NCI-H345 treated with DMSO at 0.1 percent for 48 hours (cell line): ENCODE measurements around the gene TNFAIP1.

ENCODE experiments used
- DNase-seq: peaks from one replicate; lab custom pipeline; 2025; ENCODE audit not compliant: unreplicated experiment; lab: John Stamatoyannopoulos, UW

TNFAIP1 gene

DNA sequence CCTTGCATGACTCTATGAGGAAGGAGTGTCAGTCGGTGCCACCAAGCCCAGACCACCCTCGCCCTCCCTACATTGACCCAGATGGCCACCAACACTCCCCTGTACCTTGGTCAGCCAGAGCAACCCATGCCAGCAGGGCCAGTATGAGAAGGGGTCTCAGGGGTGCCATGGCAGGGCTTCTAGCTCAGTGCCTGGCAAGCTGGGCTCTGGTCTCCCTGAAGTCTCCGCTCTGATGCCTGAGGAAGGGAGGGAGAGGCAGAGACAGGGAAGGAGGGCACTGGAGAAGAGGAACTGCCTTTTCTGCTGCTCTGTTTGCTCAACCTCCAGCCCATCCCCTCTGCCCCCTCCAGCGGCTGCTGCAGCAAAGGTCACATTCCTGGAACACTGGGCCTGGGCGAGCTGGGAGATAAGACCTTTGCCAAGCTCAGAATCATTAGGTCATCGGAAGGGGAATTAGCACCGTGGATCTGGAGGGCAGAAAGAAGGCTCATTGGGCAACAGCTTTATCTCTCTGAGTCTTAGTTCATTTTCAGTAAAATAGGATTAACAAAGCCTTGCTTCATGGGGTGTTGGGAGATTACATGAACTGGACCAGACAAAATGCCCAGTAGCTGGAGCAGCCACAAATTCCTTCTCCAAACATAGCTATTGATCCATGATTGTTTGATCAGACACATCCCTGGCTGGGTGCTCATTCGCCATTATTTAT lies 34.6 kb downstream of the TNFAIP1 start, which contains the start of gene VTN:
Gene VTN (minus strand): TSS at position 273 of the 709 bp plus-strand sequence. CDS start 104 bp downstream, at position 169.
- DNase-seq: no peak

DNA sequence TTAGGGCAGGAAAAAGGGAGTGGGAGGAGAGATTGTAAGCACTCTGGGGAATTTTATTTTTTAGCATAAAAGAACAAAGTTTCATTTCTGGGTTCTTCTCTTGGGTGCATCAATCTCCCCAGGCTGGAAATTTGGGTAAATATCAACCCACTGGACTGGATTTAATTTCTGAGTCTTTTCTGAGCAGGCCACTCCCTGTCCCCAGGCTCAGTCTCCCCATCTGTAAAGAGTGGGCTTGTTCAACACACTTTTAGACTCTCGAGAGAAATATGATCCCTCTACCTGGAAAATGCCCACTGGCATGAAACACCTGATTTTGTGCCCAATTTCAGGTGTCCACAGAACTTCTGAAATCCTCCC lies 35.2 kb downstream of the TNFAIP1 start:
- no peak for DNase-seq

DNA sequence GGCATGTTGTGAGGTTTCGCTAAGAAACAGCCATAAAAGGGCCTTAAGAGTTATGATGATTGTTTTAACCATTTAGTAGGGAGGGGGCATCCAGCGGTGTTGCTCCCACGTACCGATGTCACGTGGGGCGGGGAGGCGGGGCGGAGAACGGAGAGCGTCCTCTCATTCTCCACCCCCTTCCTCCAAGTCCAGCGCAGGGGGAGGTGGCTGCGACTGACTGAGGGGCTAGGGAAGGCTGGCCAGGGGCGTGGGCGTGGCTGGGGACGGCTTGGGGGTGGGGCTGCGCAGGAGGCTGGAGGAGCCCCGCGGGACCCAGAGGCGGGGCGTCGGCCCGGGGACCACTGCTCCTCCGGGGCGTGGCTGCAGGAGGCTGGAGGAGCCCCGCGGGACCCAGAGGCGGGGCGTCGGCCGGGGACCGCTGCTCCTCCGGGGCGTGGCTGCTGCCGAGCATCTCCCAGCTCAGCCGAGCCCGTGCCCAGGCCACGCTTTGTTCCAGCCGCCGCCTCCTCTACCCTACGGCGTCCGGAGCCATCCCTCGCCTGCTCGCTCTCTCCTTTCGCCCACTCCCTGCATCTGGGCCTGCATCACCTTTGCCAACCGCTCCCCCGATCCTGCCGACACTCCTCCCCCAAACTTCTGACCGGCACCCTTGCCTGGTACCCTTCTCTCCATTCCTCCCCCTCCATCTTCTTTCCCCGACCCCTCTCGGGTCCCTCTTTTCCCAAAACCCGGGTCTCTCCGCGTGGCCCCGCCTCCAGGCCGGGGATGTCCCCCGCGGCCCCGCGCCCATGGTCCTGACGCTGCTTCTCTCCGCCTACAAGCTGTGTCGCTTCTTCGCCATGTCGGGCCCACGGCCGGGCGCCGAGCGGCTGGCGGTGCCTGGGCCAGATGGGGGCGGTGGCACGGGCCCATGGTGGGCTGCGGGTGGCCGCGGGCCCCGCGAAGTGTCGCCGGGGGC lies 36.0 kb downstream of the TNFAIP1 start, which contains the start of gene SARM1:
Gene SARM1 (plus strand): TSS at position 450 of the 958 bp plus-strand sequence. CDS start 339 bp downstream, at position 789.
- peak; percentile 84 for DNase-seq

DNA sequence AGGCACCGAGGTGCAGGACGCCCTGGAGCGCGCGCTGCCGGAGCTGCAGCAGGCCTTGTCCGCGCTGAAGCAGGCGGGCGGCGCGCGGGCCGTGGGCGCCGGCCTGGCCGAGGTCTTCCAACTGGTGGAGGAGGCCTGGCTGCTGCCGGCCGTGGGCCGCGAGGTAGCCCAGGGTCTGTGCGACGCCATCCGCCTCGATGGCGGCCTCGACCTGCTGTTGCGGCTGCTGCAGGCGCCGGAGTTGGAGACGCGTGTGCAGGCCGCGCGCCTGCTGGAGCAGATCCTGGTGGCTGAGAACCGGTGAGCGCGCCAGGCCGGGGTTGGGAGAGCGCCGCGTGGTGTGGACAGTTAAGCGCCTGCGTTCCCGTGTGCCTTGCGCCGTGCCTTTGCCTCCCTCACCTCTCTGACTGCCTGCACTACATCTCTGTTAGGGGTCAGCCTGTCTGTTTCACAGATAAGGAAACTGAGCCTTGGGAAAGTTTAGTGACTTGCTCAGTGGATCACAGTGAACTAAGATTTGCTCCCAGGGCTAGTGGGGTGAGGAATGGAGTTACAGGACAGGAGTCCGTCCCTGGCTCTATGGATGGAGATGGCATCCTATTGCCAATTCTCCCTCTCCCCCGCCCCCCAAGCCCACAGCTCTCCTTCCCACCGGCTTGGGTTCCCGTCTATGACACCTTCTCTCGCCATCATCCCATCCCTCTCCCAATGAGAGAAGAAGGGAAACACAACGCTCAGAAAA lies 36.8 kb downstream of the TNFAIP1 start:
- DNase-seq: no peak

DNA sequence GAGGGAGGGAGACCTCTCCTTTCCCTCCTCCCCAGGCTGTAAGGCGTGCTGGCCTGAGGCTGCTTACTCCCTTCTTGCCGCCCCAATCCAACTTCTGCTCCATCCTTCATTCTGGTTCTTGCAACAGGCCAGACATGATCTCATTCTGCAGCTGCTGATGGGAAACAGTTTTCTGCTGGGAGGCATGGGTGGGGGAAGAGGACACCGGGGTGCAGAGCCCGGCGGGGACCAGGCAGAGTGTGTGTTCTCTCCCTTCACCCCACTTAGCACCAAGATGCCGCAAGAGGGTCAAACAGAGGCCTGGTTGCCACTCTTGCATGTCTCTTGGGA lies 37.3 kb downstream of the TNFAIP1 start:
- no peak for DNase-seq

DNA sequence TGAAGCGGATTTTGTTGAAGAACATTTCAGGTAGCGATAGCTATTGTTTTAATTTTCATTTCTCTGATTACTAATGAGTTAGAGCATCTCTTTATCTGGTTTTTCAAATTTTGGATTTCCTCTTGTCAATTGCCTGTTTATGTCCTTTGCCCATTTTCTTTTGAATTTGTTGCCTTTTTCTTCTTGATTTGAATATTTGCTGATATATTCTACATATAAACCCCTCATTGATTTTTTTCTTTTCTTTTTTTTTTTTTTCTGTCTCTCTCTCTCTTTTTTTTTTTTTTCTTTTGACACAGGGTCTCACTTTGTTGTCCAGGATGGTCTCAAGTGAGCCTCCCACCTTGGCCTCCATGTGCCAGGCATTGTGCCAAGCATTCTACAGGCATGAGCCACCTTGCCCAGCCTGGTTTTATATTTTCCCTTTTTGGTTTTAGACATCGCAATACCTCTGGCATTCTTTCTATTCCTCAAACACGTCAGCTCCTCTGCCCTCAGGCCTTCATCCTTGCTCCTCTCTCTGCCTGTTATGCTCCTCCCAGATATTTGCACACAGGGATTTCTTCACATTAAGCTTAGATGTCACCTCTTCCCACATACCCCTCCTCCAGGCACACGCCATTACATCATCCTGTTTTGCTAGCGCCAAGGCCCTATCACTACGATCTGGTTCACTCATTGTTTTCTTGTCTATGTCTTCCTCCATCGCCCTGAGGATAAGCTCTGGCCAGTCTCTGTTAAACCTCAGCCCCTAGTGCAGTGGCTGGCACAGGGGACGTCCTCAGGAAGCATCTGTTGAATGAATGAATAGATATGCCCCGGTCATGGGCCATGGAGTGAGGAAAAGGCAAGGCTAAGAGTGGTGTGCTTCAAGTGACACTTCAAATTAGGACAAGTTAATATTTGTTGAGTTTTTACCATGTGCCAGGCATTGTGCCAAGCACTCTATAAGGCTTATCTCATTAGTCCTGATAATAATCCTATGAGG lies 44.5 kb downstream of the TNFAIP1 start:
- DNase-seq: no peak

DNA sequence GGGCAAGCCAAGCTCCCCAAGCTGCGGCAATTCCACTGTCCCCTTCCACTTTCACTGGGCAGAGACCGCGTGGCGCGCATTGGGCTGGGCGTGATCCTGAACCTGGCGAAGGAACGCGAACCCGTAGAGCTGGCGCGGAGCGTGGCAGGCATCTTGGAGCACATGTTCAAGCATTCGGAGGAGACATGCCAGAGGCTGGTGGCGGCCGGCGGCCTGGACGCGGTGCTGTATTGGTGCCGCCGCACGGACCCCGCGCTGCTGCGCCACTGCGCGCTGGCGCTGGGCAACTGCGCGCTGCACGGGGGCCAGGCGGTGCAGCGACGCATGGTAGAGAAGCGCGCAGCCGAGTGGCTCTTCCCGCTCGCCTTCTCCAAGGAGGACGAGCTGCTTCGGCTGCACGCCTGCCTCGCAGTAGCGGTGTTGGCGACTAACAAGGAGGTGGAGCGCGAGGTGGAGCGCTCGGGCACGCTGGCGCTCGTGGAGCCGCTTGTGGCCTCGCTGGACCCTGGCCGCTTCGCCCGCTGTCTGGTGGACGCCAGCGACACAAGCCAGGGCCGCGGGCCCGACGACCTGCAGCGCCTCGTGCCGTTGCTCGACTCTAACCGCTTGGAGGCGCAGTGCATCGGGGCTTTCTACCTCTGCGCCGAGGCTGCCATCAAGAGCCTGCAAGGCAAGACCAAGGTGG lies 45.7 kb downstream of the TNFAIP1 start:
- no peak for DNase-seq

DNA sequence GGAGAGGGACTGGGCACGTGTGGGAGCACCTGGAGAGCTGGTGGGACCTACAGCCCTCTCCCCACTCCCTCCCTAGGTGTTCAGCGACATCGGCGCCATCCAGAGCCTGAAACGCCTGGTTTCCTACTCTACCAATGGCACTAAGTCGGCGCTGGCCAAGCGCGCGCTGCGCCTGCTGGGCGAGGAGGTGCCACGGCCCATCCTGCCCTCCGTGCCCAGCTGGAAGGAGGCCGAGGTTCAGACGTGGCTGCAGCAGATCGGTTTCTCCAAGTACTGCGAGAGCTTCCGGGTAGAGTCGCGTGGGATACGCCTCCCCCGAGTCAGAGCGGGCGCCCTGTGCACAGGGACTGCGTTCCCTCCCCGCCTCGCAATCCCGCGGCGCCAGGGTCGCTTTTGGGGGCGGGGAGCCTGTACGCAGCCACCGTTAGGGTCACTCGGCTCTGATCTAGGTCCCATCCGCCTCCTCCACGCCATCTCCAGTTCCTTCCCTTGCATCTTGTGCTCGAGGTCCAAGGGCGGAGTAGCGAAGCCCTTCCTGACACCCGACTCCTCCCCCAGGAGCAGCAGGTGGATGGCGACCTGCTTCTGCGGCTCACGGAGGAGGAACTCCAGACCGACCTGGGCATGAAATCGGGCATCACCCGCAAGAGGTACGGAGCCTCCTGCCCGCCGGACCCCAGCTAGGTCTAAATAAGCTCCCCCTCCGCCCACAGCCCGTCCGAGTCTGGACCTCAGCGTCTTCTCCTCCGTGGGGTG lies 48.9 kb downstream of the TNFAIP1 start:
- no peak for DNase-seq

DNA sequence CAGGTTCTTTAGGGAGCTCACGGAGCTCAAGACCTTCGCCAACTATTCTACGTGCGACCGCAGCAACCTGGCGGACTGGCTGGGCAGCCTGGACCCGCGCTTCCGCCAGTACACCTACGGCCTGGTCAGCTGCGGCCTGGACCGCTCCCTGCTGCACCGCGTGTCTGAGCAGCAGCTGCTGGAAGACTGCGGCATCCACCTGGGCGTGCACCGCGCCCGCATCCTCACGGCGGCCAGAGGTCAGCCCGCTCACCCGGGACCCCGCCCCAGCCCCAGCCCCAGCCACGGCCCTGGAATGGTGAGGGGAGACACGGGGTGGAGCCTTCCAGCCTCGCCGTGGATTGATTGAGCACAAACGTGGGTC lies 49.5 kb downstream of the TNFAIP1 start:
- no peak for DNase-seq

DNA sequence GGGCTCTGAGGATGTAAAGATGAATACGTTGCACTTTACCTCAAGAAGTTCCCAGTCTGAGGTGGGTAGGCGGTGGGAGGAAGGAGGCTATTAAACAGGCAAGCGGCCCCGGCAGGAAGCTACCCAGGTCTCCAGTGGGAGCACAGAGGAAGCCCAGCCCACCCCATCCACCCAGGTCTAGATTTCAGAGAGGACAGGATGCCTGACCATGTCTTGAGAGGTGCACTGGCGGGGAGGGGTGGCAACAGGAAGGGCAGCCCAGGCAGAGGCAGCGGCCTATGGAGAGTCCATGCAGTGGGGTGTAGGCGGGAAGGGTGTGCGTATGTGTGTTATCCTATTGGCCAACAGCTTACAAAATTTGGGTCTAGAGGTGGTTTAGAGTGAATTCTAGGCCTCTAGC lies 49.8 kb downstream of the TNFAIP1 start:
- no peak for DNase-seq

DNA sequence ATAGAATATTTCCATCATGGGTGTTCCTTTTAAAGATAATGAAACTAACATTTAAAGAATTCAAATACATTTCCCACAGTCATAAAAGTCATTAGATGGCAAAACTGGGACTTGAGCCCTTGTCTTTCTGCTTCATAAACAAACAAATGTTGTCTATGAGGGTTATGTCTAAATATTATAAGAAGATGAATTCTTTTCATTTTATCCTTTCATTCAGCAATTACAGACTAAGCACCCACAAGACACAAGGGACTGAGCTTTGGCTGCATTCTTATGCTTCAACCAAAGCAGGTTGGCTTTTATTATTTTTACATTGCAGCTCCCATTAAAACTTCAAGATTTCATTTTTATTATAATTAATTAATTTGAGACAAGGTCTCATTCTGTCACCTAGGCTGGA lies 50.8 kb downstream of the TNFAIP1 start:
- no peak for DNase-seq

DNA sequence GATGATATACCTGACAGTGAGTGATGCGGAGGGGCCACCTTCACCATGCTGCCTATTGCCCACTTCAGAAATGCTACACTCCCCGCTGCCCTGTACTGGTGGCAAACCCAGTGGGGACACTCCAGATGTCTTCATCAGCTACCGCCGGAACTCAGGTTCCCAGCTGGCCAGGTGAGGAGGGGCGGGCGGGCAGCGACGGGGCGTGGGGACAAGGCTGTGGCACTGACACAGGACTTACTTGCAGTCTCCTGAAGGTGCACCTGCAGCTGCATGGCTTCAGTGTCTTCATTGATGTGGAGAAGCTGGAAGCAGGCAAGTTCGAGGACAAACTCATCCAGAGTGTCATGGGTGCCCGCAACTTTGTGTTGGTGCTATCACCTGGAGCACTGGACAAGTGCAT lies 52.5 kb downstream of the TNFAIP1 start:
- DNase-seq: no peak

DNA sequence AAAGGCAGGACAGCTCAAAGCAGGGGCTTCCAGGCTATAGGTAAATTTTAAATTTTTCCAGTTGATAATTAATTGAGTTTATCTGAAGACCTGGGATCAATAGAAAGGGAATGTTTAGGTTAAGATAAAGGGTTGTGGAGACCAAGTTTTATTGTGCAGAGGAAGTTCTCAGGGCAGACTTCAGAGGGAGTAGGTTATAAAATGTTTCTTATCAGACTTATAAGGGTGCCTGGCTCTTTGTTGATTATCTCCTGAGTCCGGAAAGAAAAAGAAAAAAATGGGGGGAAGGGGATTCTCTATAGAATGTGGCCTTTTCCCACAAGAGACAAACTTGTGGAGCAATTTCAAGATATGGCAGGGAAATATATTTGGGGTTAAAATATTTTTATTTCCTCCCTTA lies 54.6 kb downstream of the TNFAIP1 start:
- no peak for DNase-seq

DNA sequence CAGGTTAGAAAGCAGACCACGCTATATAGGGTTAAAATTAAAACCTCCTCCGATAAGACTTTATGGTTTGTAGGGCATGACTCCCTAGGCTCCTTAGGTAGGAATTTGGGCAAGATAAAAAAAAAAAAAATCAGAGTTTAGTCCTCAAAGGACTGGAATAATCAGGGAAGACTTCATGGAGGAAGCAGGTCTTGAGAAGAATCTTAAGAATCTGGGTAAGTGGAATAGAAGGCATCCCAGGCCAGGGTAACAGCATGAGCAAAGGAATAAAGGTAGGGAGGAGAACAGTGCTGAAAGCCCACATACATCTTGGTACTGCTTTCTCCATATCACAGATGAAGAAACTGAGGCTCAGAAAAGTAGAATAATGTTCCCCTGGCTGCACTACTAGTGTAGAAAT lies 55.0 kb downstream of the TNFAIP1 start:
- no peak for DNase-seq

DNA sequence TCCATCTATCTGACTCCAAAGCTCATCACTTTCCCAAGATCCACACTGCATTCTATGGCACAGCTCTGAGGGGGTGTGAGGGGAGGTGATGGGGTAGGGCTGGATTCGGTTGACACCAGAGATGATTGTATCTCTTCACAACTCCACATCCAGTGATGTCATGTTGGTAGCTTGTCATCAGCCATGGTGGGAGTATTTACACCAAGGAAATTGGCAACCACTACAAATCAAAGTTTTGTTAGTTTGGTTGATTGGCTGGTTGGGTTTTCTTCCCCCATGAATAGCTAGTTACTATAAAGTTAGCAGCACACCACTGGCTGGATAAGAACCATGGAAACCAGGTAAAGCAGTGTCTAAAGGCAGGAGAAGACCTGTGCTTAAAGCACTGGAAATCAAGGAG lies 55.4 kb downstream of the TNFAIP1 start:
- DNase-seq: no peak

DNA sequence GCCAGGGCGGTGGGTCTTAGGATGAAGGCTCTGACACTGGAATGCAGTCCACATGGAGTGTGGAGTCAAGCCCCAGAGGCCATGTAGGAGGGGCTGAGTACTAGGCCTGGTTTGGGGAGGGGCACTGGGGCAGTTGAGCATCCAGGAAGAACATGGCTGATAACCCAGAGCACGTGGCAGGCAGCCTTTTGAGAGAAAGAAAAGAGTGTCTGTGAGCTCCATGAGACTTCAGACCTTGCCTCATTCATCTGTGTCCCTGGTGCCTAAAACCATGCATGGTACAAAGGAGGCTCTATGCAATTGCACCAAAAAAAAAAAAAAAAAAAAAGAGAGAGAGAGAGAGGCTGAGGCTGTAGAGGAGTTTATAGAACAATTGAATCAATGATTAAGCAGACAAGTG lies 55.8 kb downstream of the TNFAIP1 start:
- DNase-seq: no peak

DNA sequence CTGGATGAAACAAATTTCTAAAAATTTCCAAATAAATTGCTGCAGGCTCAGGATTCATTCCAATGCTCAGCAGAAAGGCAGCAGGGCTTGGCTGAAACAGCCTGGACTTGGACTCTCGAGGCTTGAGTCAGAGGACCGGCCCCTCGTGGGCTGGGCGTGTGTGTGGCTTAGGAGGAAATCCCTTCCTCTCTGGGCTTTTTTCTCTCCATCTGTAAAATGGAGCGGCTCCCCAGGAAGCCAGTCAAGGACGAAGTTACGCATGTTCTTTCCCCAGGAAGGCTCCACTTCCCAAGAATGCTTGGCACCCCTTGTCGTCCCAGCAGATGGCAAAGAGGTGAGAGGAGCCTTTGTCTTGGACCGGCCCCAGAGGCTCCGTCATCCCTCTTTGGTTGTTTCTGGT lies 56.9 kb downstream of the TNFAIP1 start:
- no peak for DNase-seq

DNA sequence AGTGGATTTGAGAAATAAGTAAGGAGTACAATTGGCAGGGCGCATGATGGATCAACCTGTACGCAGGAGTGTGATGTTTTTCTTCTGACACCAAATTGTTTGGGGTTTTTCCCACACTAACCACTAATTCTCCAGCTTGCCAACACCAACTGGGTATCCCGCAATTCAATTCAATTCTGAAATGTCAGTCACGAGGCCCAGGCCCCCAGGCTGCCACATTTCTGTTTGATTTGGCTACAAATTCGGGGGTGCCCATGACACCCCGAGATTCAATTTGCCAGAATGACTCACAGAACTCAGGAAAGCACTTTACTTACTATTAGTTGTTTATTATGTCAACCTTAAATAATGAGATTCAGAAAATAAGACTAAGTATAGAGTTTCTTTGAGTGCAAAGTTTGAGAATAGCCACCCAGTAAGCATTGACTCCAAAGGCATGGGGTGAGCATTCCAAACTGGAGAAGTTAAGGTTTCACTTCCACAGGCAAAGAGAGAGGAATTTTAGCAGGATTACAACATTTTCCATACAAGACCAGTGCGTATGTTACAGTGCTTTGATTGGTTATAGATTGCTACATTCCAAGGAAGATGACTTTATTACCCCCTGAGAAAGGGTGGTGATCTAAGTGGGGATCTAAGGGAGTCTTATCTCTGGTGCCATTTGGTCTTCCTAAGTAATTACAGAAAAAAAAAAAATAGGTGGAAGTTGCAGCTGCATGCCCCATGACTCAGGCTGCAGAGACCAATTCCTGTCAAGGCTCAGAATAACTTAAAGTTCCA lies 59.0 kb downstream of the TNFAIP1 start:
- DNase-seq: no peak
